ENCODE results near the gene KIAA1217.
A peak's percentile ranks its signal among the peaks of the same experiment; 100 is the strongest.

The KIAA1217 gene

GRCh38 chr10:24518411-24518810, 309.5 kb downstream of the KIAA1217 start:
- no peak for DNase-seq

GRCh38 chr10:24518981-24519597, 310.2 kb downstream of the KIAA1217 start:
- DNase-seq = peak; percentile 45

- peak; percentile 2 for DNase-seq
Observed at GRCh38 chr10:24519950-24520349, 311.0 kb downstream of the KIAA1217 start.

- no peak for DNase-seq
Observed at GRCh38 chr10:24524314-24524713, 315.4 kb downstream of the KIAA1217 start.

- DNase-seq = no peak
Observed at GRCh38 chr10:24526085-24526649, 317.2 kb downstream of the KIAA1217 start.

GRCh38 chr10:24528946-24529345, 320.0 kb downstream of the KIAA1217 start:
- DNase-seq = no peak

- no peak for DNase-seq
Observed at GRCh38 chr10:24531439-24531838, 322.5 kb downstream of the KIAA1217 start.

GRCh38 chr10:24533981-24534380, 325.0 kb downstream of the KIAA1217 start:
- no peak for DNase-seq

GRCh38 chr10:24536636-24537035, 327.7 kb downstream of the KIAA1217 start:
- DNase-seq = no peak

GRCh38 chr10:24541239-24541753, 332.4 kb downstream of the KIAA1217 start:
- DNase-seq = no peak

- no peak for DNase-seq
Observed at GRCh38 chr10:24542314-24543270, 333.7 kb downstream of the KIAA1217 start.

- DNase-seq = no peak
Observed at GRCh38 chr10:24544776-24545175, 335.8 kb downstream of the KIAA1217 start.

GRCh38 chr10:24545585-24545984, 336.6 kb downstream of the KIAA1217 start:
- no peak for DNase-seq

- no peak for DNase-seq
Observed at GRCh38 chr10:24550680-24551079, 341.7 kb downstream of the KIAA1217 start.

GRCh38 chr10:24551161-24551560, 342.2 kb downstream of the KIAA1217 start:
- DNase-seq = no peak

GRCh38 chr10:24552346-24553016, 343.5 kb downstream of the KIAA1217 start:
- DNase-seq = peak; percentile 9

- no peak for DNase-seq
Observed at GRCh38 chr10:24553051-24553612, 344.2 kb downstream of the KIAA1217 start.

- no peak for DNase-seq
Observed at GRCh38 chr10:24554036-24554435, 345.1 kb downstream of the KIAA1217 start.

- no peak for DNase-seq
Observed at GRCh38 chr10:24556126-24556749, 347.3 kb downstream of the KIAA1217 start.

GRCh38 chr10:24556750-24557742, 348.1 kb downstream of the KIAA1217 start:
- DNase-seq = peak; percentile 30

GRCh38 chr10:24561453-24561852, 352.5 kb downstream of the KIAA1217 start:
- no peak for DNase-seq

Measured in activated CD4-positive, alpha-beta T cell treated with anti-CD3 and anti-CD28 coated beads, Interleukin-2, amount 50 U/mL, for 16 hours (primary cell).